ENCODE data around the gene MICU2. TPM values are rescaled to one million over a fixed set of nuclear protein-coding genes. Genes with fewer than 3 reads are reported as not detected.
A peak's percentile ranks its signal among the peaks of the same experiment; 100 is the strongest.

The MICU2 gene
- total RNA-seq, 2 donors from 2014 or later: 21.5 to 47.2 TPM

- Histone ChIP-seq H3K27me3 (replicated peaks; ENCODE audit: insufficient read depth) (no peaks in the 10 kb centered on the region), H3K4me1 (ENCODE audit: control insufficient read depth in 1 of 2, low read depth in 2 of 2) (peaks cover 0 to 8% of the 10 kb centered on the region in 2 donors), H3K4me3 (no peak overlapping the region), H3K9me3 (peaks cover 7% of the 10 kb centered on the region), H3K27ac (no peak overlapping the region), H3K36me3 (no peaks in the 10 kb centered on the region)
- TF ChIP-seq CTCF (IDR thresholded peaks at IDR 0.05): no peak
- no peak for DNase-seq (ENCODE audit: low spot score)
- ATAC-seq (ENCODE audit: insufficient number of reproducible peaks, low FRiP score, low read depth): no peak
These were observed 122.6 kb downstream of the MICU2 start for GRCh38 chr13:21481359-21481758.

GRCh38 chr13:21478881-21479808 lies 124.8 kb downstream of the MICU2 start:
- peak overlapping the region; percentile 58 for H3K4me3 ChIP-seq
- peaks cover 0 to 8% of the 10 kb centered on the region in 2 donors for H3K4me1 ChIP-seq (ENCODE audit: control insufficient read depth in 1 of 2, low read depth in 2 of 2)
- no peak for DNase-seq (ENCODE audit: low spot score)
- peak; percentile 64 for ATAC-seq (ENCODE audit: insufficient number of reproducible peaks, low FRiP score, low read depth)
- no peaks in the 10 kb centered on the region for H3K9me3 ChIP-seq
- peak; percentile 59 for TF ChIP-seq CTCF (IDR thresholded peaks at IDR 0.05)
- H3K27ac ChIP-seq: no peak overlapping the region
- no peaks in the 10 kb centered on the region for H3K36me3 ChIP-seq
- H3K27me3 ChIP-seq (replicated peaks; ENCODE audit: insufficient read depth): no peaks in the 10 kb centered on the region

GRCh38 chr13:21476893-21477472 lies 127.0 kb downstream of the MICU2 start:
- H3K9me3 ChIP-seq: no peaks in the 10 kb centered on the region
- peak overlapping the region; percentile 68 for H3K4me3 ChIP-seq
- H3K36me3 ChIP-seq: no peaks in the 10 kb centered on the region
- H3K4me1 ChIP-seq (ENCODE audit: control insufficient read depth in 1 of 2, low read depth in 2 of 2): peaks cover 0 to 8% of the 10 kb centered on the region in 2 donors
- peak; percentile 86 for TF ChIP-seq CTCF (IDR thresholded peaks at IDR 0.05)
- ATAC-seq (ENCODE audit: insufficient number of reproducible peaks, low FRiP score, low read depth) (peak; percentile 27), DNase-seq (ENCODE audit: low spot score) (peak; percentile 37)
- H3K27me3 ChIP-seq (replicated peaks; ENCODE audit: insufficient read depth): no peaks in the 10 kb centered on the region
- H3K27ac ChIP-seq: no peak overlapping the region

- H3K36me3 ChIP-seq: no peaks in the 10 kb centered on the region
- no peak overlapping the region for H3K27ac ChIP-seq
- DNase-seq (ENCODE audit: low spot score): no peak
- no peak overlapping the region for H3K4me3 ChIP-seq
- peaks cover 0 to 8% of the 10 kb centered on the region in 2 donors for H3K4me1 ChIP-seq (ENCODE audit: control insufficient read depth in 1 of 2, low read depth in 2 of 2)
- peaks cover 3% of the 10 kb centered on the region for H3K9me3 ChIP-seq
- H3K27me3 ChIP-seq (replicated peaks; ENCODE audit: insufficient read depth): no peaks in the 10 kb centered on the region
- ATAC-seq (ENCODE audit: insufficient number of reproducible peaks, low FRiP score, low read depth): no peak
- no peak for TF ChIP-seq CTCF (IDR thresholded peaks at IDR 0.05)
These were observed 128.9 kb downstream of the MICU2 start for GRCh38 chr13:21475115-21475514.

- DNase-seq (ENCODE audit: low spot score): no peak
- no peak for ATAC-seq (ENCODE audit: insufficient number of reproducible peaks, low FRiP score, low read depth)
- H3K36me3 ChIP-seq: no peaks in the 10 kb centered on the region
These were observed 133.2 kb downstream of the MICU2 start for GRCh38 chr13:21470785-21471184.

More at GRCh38 chr13:21470785-21471184, 133.2 kb downstream of the MICU2 start:
- no peaks in the 10 kb centered on the region for H3K4me1 ChIP-seq (ENCODE audit: control insufficient read depth in 1 of 2, low read depth in 2 of 2)
- no peak for TF ChIP-seq CTCF (IDR thresholded peaks at IDR 0.05)
- no peaks in the 10 kb centered on the region for H3K27me3 ChIP-seq (replicated peaks; ENCODE audit: insufficient read depth)
- no peak overlapping the region for H3K27ac ChIP-seq
- H3K9me3 ChIP-seq: peaks cover 3% of the 10 kb centered on the region
- H3K4me3 ChIP-seq: no peak overlapping the region
